MM.1S (cell line): ENCODE results near the gene FAH.

Experiments
- DNase-seq: peaks from one replicate; pipeline ENCODE4 v3.0.0-alpha.2; 2015
- H2AFZ ChIP-seq: fragments of 300-600 bp; sonication (generic); 2 replicates; pipeline ENCODE4 v1.6.0; 2016; ENCODE audit warnings: antibody characterized with exemption, low read length
- H3F3A ChIP-seq: fragments of 300-600 bp; sonication (generic); 2 replicates; pipeline ENCODE4 v1.6.1; 2016; ENCODE audit warnings: mild to moderate bottlenecking, antibody characterized with exemption, low read length, moderate library complexity, mixed read lengths; ENCODE audit not compliant: insufficient read depth
- H3K27ac ChIP-seq: fragments of 300-600 bp; sonication (generic); 2 replicates; pipeline ENCODE4 v1.5.1; 2016; ENCODE audit warnings: mild to moderate bottlenecking, low read length
- H3K27me3 ChIP-seq: fragments of 300-600 bp; sonication (generic); replicated peaks from 2 replicates; pipeline ENCODE4 v1.6.0; 2016; ENCODE audit warnings: low read length; ENCODE audit not compliant: insufficient read depth
- H3K36me3 ChIP-seq: fragments of 300-600 bp; sonication (generic); replicated peaks from 2 replicates; pipeline ENCODE4 v1.6.1; 2016; ENCODE audit warnings: mild to moderate bottlenecking, low read length, mixed read lengths; ENCODE audit not compliant: insufficient read depth
- H3K4me1 ChIP-seq: fragments of 300-600 bp; sonication (generic); 2 replicates; pipeline ENCODE4 v1.6.1; 2016; ENCODE audit warnings: low read length, mixed read lengths
- H3K4me2 ChIP-seq: fragments of 300-600 bp; sonication (generic); 2 replicates; pipeline ENCODE4 v1.6.0; 2016; ENCODE audit warnings: low read depth, low read length
- H3K4me3 ChIP-seq: fragments of 300-600 bp; sonication (generic); 2 replicates; pipeline ENCODE4 v1.5.1; 2016; ENCODE audit warnings: low read length, mixed read lengths
- H3K79me2 ChIP-seq: fragments of 300-600 bp; sonication (generic); 2 replicates; pipeline ENCODE4 v1.6.1; 2016; ENCODE audit warnings: mixed run types, low read length, mixed read lengths
- H3K9ac ChIP-seq: fragments of 300-600 bp; sonication (generic); 2 replicates; pipeline ENCODE4 v1.6.1; 2016; ENCODE audit warnings: low read length, mixed read lengths
- H3K9me2 ChIP-seq: fragments of 300-600 bp; sonication (generic); replicated peaks from 2 replicates; pipeline ENCODE4 v1.6.1; 2016; ENCODE audit warnings: mild to moderate bottlenecking, low read length, mixed read lengths; ENCODE audit not compliant: insufficient read depth
- H3K9me3 ChIP-seq: fragments of 300-600 bp; sonication (generic); replicated peaks from 2 replicates; pipeline ENCODE4 v1.6.1; 2016; ENCODE audit warnings: mild to moderate bottlenecking, low read length, mixed read lengths; ENCODE audit not compliant: insufficient read depth
- H4K20me1 ChIP-seq: fragments of 300-600 bp; sonication (generic); 2 replicates; pipeline ENCODE4 v1.6.1; 2016; ENCODE audit warnings: mild to moderate bottlenecking, low read length, moderate library complexity, mixed read lengths; ENCODE audit not compliant: insufficient read depth
- CTCF ChIP-seq: fragments of 300-600 bp; sonication (generic); IDR thresholded peaks from 2 replicates; pipeline ENCODE4 v1.5.1; 2016; ENCODE audit warnings: antibody characterized with exemption, low read length, mixed read lengths
- EZH2 ChIP-seq: fragments of 300-600 bp; sonication (generic); optimal IDR thresholded peaks from 2 replicates; pipeline ENCODE3; 2017; ENCODE audit warnings: low read depth, mild to moderate bottlenecking, antibody characterized with exemption, low read length, mixed read lengths
- EZH2phosphoT487 ChIP-seq: fragments of 300-600 bp; sonication (generic); IDR thresholded peaks from 2 replicates; pipeline ENCODE4 v1.6.1; 2018; ENCODE audit warnings: antibody characterized with exemption, low read length

Gene FAH

GRCh38 chr15:80214910-80215309, 62.1 kb downstream of the FAH start:
- no peaks in the 10 kb centered on the region for H4K20me1 ChIP-seq
- TF ChIP-seq EZH2phosphoT487 = no peak
- no peak for TF ChIP-seq CTCF
- no peak for TF ChIP-seq EZH2

DNA sequence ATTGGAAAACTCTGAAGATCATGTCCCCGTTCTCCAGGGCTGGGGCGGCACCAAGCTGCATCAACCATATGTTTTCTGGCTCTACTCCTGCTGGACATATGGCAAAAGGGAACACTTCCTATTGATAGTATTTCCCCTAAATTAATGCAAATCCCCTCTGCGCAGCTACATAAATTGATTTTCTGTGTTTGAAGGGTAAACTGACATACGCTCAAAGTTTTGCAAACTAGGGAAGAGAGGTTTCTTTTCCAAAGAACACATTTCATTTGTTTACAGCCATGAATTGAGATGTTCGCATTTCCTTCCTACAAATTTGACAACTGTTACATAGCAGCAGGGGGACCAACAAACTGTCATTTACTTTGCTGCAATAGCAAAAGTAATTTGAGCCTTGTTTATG, 63.3 kb downstream of the FAH start:
- no peak overlapping the region for H3K4me3 ChIP-seq
- no peaks in the 10 kb centered on the region for H3K79me2 ChIP-seq
- H2AFZ ChIP-seq = no peak overlapping the region
- no peaks in the 10 kb centered on the region for H3K9me3 ChIP-seq
- H3K9ac ChIP-seq = no peak overlapping the region
- H3F3A ChIP-seq = no peaks in the 10 kb centered on the region
- no peaks in the 10 kb centered on the region for H3K36me3 ChIP-seq
- DNase-seq = no peak
- no peaks in the 10 kb centered on the region for H4K20me1 ChIP-seq
- H3K4me2 ChIP-seq = no peak overlapping the region
- H3K9me2 ChIP-seq = no peaks in the 10 kb centered on the region
- 0 out of 2 replicates have a peak, but pooled peaks cover 2% of the 10 kb centered on the region for H3K4me1 ChIP-seq
- no peaks in the 10 kb centered on the region for H3K27me3 ChIP-seq
- H3K27ac ChIP-seq = no peak overlapping the region
- no peak for TF ChIP-seq EZH2phosphoT487
- TF ChIP-seq CTCF = no peak
- TF ChIP-seq EZH2 = no peak

More at GRCh38 chr15:80214910-80215309, 62.1 kb downstream of the FAH start:
- Histone ChIP-seq H3K27ac (no peak overlapping the region), H2AFZ (no peak overlapping the region), H3K79me2 (no peaks in the 10 kb centered on the region), H3F3A (no peaks in the 10 kb centered on the region), H3K4me3 (no peak overlapping the region), H3K27me3 (no peaks in the 10 kb centered on the region), H3K9me3 (no peaks in the 10 kb centered on the region), H3K9ac (no peak overlapping the region), H3K9me2 (no peaks in the 10 kb centered on the region), H3K4me1 (peaks cover 6% of the 10 kb centered on the region; the same call in 1 of the 2 replicates), H3K4me2 (no peak overlapping the region), H3K36me3 (no peaks in the 10 kb centered on the region)
- no peak for DNase-seq

DNA sequence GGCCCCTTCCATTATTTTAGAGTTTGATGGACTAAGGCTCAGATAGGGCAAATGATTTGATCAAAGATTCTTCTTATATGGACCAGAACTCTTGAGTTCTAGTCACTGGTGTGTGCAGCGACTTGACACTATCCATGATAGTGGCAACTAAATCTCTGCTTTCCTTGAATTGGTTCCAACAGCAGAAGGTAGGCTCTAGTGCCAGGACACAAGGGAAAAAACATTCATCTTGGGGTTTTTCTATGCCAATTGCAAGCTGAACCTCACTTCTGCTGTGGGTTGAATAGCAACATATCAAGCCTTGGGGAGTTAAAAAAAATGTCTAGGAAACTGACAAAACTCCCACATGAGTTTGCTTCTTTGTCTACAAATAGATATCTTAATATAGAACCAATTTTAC, 64.1 kb downstream of the FAH start:
- Histone ChIP-seq H3K27ac (no peak overlapping the region), H3K9me3 (no peaks in the 10 kb centered on the region), H3K36me3 (no peaks in the 10 kb centered on the region), H4K20me1 (no peaks in the 10 kb centered on the region), H3K4me3 (no peak overlapping the region), H3K9me2 (no peaks in the 10 kb centered on the region), H3K79me2 (no peaks in the 10 kb centered on the region), H3F3A (no peaks in the 10 kb centered on the region), H3K4me1 (no peaks in the 10 kb centered on the region), H3K4me2 (no peak overlapping the region), H3K9ac (no peak overlapping the region), H3K27me3 (no peaks in the 10 kb centered on the region), H2AFZ (no peak overlapping the region)
- no peak for DNase-seq
- TF ChIP-seq EZH2phosphoT487 (no peak), EZH2 (no peak), CTCF (no peak)
